GM12878 (cell line): ENCODE measurements around the gene PCDHGA5. TPM values are rescaled to one million over a fixed set of nuclear protein-coding genes. Genes with fewer than 3 reads are reported as not detected.

ENCODE experiments used
- BCL3 ChIP-seq: IDR thresholded peaks from 2 replicates; pipeline ENCODE4 v1.6.1; 2011; ENCODE audit warnings: borderline replicate concordance, low read depth, mild to moderate bottlenecking, moderate library complexity, low read length; ENCODE audit not compliant: insufficient read depth, poor library complexity, severe bottlenecking
- CEBPB ChIP-seq, 2 experiments: fragments of 150-350 bp in 1 of 2; IDR thresholded peaks; 2 replicates each; pipeline ENCODE4 v1.6.1; 2012 to 2014; ENCODE audit warnings: low read depth in 2 of 2, low read length in 2 of 2, borderline replicate concordance in 1 of 2, inconsistent platforms in 1 of 2
- CREB1 ChIP-seq: IDR thresholded peaks from 2 replicates; pipeline ENCODE4 v1.6.1; 2012; ENCODE audit warnings: low read depth, mild to moderate bottlenecking, inconsistent platforms
- EP300 ChIP-seq, 2 experiments: fragments of 150-350 bp in 1 of 2; IDR thresholded peaks; 2 replicates each; pipeline ENCODE4 v1.6.1; 2011 to 2012; ENCODE audit warnings: low read depth in 2 of 2, low read length in 2 of 2, borderline replicate concordance in 1 of 2, improper control_type of control experiment in 1 of 2, inconsistent platforms in 1 of 2; ENCODE audit not compliant: control insufficient read depth in 1 of 2
- LARP7 ChIP-seq: fragments of 450-650 bp; IDR thresholded peaks from 2 replicates; pipeline ENCODE4 v1.6.1; 2017; ENCODE audit warnings: mild to moderate bottlenecking
- NFYA ChIP-seq: IDR thresholded peaks from 2 replicates; pipeline ENCODE4 v1.6.1; 2011; ENCODE audit warnings: low read depth, mild to moderate bottlenecking, low read length, improper control_type of control experiment, borderline replicate concordance
- SMAD5 ChIP-seq: IDR thresholded peaks from 2 replicates; pipeline ENCODE4 v1.6.1; 2016; ENCODE audit warnings: antibody characterized with exemption, low read depth
- SP1 ChIP-seq: IDR thresholded peaks from one replicate; pipeline ENCODE4 v1.6.1; 2011; ENCODE audit warnings: low read depth, low read length
- SREBF2 ChIP-seq: IDR thresholded peaks from 2 replicates; pipeline ENCODE4 v1.6.1; 2012; ENCODE audit warnings: mild to moderate bottlenecking, low read length
- ZBED1 ChIP-seq: IDR thresholded peaks from 2 replicates; pipeline ENCODE4 v1.6.1; 2016; ENCODE audit warnings: borderline replicate concordance
- ZBTB4 ChIP-seq: fragments of 450-650 bp; formaldehyde crosslinking; IDR thresholded peaks from 2 replicates; pipeline ENCODE4 v1.4.0; 2022; ENCODE audit warnings: mild to moderate bottlenecking, moderate library complexity
- ZZZ3 ChIP-seq: IDR thresholded peaks from 2 replicates; pipeline ENCODE4 v1.6.1; 2011; ENCODE audit warnings: low read depth; ENCODE audit not compliant: control insufficient read depth, insufficient read length
- polyA plus RNA-seq, 11 experiments: library from polyadenylated mRNA; depleted of rRNA in 4 of 11; unstranded in 6 of 11; stranded (reverse) in 5 of 11; fragments of >200 nt; fragmentation: Nextera tagmentation in 4 of 11; fragmentation: Illumina TruSeq in 1 of 11; extraction: Ambion mirVana in 4 of 11; extraction: Trizol in 1 of 11; gene quantifications; 1 replicate in 1 of 11; 2 replicates in 10 of 11; pipeline versions ENCODE4 v1.2.1 to v1.2.3, GENCODE V29; 2011 to 2016; ENCODE audit warnings: inconsistent platforms in 2 of 11, missing spikeins in 2 of 11, low read depth in 1 of 11
- total RNA-seq, 4 experiments: library from RNA; depleted of rRNA in 3 of 4; stranded (reverse); fragments of >200 nt in 3 of 4; fragmentation: Illumina TruSeq in 1 of 4; extraction: Trizol in 1 of 4; gene quantifications; 2 replicates each; pipeline versions ENCODE4 v1.2.1 to v1.2.3, GENCODE V29; 2013 to 2021
- TF ChIP-seq, protein P1 (sequence below): fragments of 450-650 bp; IDR thresholded peaks from 2 replicates; pipeline ENCODE4 v1.6.1; 2017; ENCODE audit warnings: mild to moderate bottlenecking
- TF ChIP-seq, protein P2 (sequence below): IDR thresholded peaks from 2 replicates; pipeline ENCODE4 v1.6.1; 2012; ENCODE audit warnings: low read depth, low read length, improper control_type of control experiment
- TF ChIP-seq, protein P3 (sequence below): fragments of 150-350 bp; IDR thresholded peaks from 2 replicates; pipeline ENCODE4 v1.6.1; 2014; ENCODE audit warnings: mild to moderate bottlenecking, low read depth, low read length
- TF ChIP-seq, protein P4 (sequence below): fragments of 450-650 bp; IDR thresholded peaks from 2 replicates; pipeline ENCODE4 v1.6.1; 2017; ENCODE audit warnings: low read depth, mild to moderate bottlenecking, moderate library complexity

The PCDHGA5 gene
- total and polyA plus RNA-seq, 10 of the 15 experiments (the other 5 are each of a cell fraction or from before 2014, with no cell fraction given) = 0.10 to 0.23 (median 0.16) TPM; not detected in 4

- TF ChIP-seq SREBF2 (no peak; the same call in 1 of the 2 replicates), CREB1 (peak; percentile 87), ZZZ3 (no peak), ZBED1 (0 out of 2 replicates have a peak, but pooled peaks have one; percentile 12), SMAD5 (peak; percentile 88), ZBTB4 (CRISPR knock-in tag) (no peak), BCL3 (no peak), EP300 (IDR thresholded peaks at IDR 0.05; ENCODE audit: borderline replicate concordance in 1 of 2, control insufficient read depth in 1 of 2, low read depth in 2 of 2, low read length in 2 of 2) (no peak), NFYA (no peak), LARP7 (0 out of 2 replicates have a peak, but pooled peaks have one; percentile 41), SP1 (peak; percentile 55), CEBPB (IDR thresholded peaks at IDR 0.05; ENCODE audit: borderline replicate concordance in 1 of 2, low read depth in 2 of 2, low read length in 2 of 2) (no peak)
- TF ChIP-seq, protein P1, sequence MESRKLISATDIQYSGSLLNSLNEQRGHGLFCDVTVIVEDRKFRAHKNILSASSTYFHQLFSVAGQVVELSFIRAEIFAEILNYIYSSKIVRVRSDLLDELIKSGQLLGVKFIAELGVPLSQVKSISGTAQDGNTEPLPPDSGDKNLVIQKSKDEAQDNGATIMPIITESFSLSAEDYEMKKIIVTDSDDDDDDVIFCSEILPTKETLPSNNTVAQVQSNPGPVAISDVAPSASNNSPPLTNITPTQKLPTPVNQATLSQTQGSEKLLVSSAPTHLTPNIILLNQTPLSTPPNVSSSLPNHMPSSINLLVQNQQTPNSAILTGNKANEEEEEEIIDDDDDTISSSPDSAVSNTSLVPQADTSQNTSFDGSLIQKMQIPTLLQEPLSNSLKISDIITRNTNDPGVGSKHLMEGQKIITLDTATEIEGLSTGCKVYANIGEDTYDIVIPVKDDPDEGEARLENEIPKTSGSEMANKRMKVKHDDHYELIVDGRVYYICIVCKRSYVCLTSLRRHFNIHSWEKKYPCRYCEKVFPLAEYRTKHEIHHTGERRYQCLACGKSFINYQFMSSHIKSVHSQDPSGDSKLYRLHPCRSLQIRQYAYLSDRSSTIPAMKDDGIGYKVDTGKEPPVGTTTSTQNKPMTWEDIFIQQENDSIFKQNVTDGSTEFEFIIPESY = no peak
- TF ChIP-seq, protein P2, sequence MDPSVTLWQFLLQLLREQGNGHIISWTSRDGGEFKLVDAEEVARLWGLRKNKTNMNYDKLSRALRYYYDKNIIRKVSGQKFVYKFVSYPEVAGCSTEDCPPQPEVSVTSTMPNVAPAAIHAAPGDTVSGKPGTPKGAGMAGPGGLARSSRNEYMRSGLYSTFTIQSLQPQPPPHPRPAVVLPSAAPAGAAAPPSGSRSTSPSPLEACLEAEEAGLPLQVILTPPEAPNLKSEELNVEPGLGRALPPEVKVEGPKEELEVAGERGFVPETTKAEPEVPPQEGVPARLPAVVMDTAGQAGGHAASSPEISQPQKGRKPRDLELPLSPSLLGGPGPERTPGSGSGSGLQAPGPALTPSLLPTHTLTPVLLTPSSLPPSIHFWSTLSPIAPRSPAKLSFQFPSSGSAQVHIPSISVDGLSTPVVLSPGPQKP = peak; percentile 92
- TF ChIP-seq, protein P3, sequence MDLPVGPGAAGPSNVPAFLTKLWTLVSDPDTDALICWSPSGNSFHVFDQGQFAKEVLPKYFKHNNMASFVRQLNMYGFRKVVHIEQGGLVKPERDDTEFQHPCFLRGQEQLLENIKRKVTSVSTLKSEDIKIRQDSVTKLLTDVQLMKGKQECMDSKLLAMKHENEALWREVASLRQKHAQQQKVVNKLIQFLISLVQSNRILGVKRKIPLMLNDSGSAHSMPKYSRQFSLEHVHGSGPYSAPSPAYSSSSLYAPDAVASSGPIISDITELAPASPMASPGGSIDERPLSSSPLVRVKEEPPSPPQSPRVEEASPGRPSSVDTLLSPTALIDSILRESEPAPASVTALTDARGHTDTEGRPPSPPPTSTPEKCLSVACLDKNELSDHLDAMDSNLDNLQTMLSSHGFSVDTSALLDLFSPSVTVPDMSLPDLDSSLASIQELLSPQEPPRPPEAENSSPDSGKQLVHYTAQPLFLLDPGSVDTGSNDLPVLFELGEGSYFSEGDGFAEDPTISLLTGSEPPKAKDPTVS = no peak
- TF ChIP-seq, protein P4, sequence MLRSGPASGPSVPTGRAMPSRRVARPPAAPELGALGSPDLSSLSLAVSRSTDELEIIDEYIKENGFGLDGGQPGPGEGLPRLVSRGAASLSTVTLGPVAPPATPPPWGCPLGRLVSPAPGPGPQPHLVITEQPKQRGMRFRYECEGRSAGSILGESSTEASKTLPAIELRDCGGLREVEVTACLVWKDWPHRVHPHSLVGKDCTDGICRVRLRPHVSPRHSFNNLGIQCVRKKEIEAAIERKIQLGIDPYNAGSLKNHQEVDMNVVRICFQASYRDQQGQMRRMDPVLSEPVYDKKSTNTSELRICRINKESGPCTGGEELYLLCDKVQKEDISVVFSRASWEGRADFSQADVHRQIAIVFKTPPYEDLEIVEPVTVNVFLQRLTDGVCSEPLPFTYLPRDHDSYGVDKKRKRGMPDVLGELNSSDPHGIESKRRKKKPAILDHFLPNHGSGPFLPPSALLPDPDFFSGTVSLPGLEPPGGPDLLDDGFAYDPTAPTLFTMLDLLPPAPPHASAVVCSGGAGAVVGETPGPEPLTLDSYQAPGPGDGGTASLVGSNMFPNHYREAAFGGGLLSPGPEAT = peak; percentile 76
Measured at GRCh38 chr5:141320225-141321169, 43.5 kb upstream of the PCDHGA5 start, which contains the start of gene TAF7 (continued).
